OCI-M2 (cell line): Measurements from ENCODE around the gene SLX9.

Experiments used
- DNase-seq: peaks from one replicate; lab custom pipeline; 2025; ENCODE audit not compliant: unreplicated experiment; lab: John Stamatoyannopoulos, UW

Gene SLX9

DNA sequence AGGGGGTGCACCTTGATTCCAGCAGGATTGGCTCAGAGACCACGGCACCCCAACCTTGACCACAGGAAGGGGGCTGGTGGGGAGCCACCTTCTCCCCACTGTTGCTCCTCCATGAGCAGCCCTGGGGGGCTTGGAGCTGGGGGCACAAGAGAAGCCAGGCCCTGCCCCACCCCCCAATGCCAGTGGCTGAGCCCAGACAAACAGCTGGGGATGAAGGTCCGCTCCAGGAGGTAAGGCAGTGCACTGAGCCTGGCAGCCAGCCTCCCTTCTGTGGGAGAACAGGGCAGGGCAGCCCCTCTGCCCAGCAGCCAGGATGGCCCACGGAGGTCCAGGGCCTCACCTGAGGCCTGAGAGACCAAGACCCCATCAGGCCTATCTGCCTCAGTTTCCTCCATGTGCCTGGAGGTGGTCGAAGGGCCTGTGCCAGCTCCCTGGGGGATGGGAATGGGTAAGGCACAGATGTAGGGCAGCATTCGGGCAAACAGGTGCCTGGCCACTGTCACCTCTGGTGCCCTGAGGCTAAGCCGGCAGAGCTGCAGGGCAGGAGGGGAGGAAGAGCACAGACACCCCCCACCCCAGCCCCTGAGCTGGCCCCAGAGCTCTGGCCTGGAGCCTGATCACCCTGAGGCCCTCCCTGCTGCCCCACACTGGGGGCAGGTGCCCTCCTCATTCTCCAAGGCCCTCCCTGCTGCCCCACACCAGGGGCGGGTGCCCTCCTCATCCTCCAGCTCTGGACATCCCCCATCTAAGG lies 26.2 kb upstream of the SLX9 start:
- no peak for DNase-seq

DNA sequence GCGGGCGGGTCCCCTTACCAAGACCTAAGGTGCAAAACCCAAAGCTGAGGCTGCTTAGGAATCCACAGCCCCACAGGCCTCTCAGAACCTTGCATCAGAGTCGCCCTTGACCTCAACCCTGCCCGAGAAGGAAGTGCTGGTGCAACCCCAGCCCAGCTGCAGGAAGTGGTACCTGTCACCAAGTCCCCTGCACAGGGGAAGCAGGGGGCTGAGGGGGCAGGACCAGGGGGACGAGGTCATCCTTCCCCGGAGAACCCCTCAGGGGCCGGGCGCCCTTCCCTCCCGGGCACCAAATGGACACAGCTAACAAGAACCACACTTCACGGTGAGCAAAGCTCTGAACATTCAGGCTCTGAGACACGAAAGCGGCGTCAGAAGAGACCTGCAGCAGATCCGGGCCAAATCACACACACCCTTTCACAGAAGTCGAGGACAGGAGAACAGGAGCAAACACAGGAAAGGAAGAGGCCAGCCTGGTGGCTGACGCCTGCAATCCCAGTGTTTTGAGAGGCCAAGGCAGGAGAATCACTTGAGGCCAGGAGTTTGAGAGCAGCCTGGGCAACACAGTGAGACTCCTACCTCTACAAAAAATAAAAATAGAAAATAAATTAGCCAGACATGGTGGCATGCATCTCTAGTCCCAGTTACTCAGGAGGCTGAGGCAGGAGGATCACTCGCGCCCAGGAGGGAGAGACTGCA lies 25.5 kb upstream of the SLX9 start:
- DNase-seq: no peak

DNA sequence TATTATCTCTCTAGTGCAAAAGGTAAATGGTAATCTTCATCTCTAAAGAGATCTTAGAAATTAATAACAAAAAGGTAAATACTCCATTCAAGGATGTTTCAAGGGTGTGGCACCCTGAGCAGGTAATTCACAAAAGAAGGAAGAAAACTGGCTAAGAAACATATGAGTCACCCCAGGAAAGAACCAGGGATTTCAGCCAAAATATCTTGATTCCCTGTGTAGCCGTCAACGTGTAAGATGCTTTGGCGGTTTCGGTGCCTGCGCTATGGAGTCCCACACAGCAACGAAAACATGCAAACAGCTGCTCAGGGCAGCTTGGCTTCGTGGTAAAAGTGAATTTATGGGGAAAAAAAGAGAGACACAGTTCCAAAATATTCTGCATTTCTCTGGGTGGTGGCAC lies 22.9 kb upstream of the SLX9 start:
- DNase-seq: no peak

DNA sequence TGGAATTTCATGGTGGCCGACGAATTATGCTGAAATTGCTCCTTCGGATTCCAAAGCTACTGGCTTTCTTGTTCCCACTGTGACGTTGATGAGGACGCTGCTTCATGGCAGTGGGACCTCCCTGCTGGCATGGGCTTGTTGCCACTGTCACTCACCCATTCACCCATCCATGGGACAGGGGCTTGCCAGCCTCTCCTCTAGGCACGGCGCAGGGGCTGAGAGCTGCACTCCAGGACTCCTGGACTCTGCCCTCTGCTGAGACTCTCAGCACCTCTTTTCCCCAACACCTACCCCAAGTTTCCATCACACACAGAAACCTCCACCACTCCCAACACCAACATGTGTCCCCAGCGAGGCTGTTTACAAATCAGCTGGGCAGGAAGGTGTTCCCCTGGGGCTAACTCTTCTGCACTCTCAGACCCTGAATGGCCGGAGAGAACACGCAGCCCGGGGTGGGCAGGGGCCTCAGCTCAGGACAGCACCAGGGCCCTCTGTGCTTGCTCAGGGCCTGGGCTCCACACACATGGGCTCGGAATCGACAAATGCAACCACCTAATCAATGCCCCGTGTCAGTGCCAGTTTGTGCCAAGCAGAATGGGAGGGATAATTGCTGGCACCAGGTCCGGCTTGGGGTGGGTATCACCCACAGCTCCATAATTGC lies 22.3 kb upstream of the SLX9 start:
- DNase-seq: no peak

DNA sequence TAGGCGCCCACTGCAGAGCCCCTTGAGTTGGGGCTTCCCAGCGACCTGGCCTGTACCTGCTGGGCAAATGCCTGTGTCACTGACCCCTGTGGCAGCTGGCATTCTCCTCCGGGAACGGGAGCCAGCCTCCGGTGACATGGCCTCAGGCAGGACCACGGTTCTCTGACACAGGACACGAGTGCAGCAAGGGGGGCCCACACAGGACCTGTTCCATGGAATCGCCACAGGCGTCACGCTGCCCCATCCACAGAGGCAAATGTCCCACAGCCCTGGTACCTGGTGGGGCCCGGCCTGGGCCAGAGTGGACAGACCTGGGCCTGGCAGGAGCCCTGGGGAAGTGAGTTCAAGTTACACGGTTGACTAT lies 21.7 kb upstream of the SLX9 start:
- no peak for DNase-seq

DNA sequence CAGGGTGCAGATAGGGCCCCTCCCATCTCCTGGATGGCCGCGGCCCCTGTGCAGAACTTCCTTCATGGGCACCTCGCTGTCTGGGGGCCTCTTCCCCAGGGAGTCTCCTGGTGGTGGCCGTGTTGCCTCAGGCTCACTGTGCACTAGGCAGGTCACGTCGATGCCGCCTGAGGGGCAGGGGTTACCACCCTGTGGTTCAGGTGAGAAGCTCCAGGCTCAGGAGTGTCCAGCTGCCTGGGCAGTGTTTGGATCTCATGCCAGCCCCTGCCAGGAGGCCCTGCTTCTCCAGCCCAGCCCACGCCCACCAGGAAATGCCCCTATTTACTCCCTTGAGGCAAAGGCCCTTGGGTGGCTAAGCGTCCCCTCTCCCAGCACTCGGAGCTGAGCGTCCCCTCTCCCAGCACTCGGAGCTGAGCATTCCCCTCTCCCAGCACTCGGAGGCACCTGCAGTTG lies 21.2 kb upstream of the SLX9 start:
- DNase-seq: no peak

DNA sequence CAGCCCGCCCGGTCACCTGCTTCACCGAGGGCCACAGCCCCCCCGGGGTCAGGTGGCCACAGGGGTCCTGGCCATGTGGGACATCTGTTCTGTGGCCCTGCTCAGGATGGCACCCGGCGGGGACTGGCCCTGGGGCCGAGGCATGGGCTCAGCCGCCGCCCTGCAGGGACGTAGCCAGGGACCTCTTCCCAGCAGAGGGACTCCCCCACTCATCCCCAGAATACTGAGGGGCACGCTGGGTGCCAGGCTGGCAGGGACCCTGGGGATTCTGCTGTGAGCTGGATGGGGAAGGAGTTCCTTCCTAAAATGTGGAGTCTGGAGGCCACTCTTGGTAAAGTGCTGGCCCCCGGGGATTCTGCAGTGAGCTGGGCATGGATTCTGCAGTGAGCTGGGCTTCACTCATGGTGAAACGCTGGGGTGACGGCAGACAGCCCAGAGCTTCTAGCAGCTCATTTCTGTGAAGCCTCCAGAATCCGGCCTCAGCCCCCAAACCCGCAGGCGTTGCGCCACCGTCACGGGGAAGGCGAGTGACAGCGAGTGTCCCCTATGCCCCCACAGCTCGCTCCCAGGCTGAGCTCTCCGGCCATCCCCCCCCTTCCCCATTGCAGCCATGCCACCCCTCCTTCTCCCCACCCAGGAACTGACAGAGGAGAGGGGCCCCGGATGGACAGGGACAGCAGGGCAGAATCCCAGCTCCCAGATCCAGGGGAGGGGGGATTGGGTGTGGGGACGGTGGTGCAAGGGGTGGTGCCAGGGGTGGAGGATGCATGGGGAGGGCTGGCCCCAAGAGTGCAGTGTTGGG lies 20.5 kb upstream of the SLX9 start:
- DNase-seq: no peak

DNA sequence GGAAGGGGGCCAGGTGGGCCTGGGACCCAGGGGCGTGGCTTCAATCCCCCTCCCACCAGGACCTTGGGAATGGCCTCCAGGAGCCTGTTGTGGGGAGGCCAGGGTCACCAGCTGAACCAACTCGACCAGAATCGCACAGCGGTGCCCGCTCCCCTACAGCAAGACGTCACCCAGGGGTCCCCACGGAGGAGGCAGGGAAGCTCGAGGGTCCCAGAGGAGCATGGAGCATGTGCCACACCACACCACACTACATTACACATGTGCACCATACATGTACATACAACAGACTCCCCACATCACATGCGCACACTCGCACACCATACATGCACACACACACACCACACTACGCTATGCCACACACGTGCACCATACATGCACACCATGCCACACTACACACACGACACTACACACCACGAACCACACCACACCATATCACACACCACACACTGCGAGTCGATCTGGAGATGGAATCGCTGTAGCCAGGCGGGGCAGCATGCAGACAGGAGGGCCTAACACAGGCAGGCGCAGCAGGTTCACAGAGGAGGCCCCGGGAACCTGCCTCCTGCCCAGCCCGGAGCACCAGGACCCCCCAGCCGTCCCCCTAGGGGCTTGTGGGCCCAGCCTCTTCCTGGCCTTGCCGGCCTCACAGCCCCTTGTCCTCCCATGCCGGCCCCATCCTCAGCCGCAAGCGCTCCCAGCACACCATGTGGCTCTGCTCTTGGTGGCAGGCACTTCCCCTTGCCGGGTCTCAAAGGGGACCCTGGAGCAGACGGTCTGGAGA lies 19.7 kb upstream of the SLX9 start:
- DNase-seq: no peak

DNA sequence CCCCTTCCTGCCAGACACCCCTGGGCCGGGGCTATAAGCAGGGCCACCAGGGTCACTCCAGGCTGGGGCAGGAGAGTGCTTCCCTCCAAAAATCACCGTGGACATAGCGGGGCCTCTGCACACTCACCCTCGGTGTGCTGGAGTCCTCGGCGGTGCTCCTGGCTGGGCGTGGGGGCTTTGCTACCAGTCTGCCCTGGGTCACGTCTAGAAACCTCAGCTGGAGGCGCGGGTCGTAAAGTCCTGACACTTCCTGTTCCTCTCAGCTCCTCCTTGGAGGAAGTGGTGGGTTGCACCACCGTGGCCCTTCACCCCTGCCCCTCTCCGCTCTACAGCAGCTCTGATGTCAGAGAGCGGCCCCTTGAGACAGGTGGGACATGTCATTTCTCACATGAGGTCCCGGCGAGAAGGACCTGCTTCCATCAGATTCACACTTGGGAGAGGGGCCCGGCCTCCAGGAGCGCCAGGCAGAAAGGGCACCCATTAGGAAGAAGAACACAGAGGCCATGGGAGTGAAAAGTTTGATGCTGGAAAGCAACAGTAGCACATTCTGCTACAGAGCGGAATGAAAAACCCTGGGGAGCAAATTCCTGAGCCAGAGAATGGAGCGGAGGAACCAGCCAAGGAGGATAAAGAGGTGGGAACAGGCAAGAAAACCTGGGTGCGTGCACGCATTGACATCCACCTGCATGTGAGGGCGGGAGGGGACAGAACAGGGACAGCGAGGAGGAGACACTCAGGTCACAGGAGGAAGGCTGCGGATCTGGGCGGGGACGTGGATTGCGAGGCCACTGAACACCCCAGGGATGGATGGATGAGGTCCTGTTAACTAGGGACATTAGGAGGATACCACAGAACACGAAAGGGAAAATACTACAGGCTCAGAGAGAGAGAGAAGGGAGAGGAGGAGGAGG lies 18.9 kb upstream of the SLX9 start, which contains the start of gene ITGB2:
TSS of gene ITGB2 (minus strand) at position 206 of the 911 bp plus-strand sequence. CDS start 10,117 bp downstream, outside the sequence.
- no peak for DNase-seq

DNA sequence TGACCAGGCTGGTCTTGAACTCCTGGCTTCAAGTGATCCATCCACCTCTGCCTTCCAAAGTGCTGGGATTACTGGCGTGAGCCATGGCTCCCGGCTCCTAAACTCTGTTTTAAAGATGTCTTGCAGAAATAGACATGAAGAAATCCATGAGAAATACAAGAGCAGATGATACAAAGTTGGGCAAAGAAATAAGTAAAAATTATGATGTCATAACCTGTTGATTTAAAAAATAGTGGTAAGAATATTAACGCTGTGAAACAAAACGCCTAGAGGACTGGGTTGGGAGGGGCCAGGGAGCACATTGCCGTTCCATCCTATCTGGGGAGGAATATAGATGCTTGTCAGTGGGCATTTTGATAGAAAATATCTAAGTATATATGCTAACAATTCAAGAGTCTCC lies 17.9 kb upstream of the SLX9 start:
- no peak for DNase-seq

DNA sequence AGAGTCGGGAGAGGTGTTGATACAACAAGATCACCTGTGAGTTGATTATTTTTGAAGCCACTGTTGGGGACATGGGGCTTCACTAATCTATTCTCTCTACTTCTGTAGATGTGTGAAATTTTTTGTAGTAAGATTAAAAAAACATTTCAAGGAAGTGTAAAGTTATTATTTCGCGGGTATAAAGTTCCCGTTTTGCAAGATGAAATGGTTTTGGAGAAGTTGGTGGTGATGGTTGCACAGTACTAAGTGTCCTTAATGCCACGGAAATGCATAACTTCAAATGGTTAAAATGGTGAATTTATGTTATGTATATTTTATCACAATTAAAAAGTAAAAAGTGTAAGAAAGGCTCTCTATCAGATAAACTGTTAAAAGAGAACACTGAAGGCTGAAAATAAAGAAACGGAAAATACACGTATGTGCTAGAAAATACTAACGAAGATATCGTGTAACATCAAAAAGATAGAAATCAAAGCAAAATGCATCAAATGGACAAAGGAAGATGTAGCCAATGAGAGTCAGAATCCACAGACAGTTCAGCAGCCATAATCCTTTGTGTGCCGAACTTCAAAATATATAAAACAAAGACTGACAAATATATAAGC lies 16.2 kb upstream of the SLX9 start:
- no peak for DNase-seq

DNA sequence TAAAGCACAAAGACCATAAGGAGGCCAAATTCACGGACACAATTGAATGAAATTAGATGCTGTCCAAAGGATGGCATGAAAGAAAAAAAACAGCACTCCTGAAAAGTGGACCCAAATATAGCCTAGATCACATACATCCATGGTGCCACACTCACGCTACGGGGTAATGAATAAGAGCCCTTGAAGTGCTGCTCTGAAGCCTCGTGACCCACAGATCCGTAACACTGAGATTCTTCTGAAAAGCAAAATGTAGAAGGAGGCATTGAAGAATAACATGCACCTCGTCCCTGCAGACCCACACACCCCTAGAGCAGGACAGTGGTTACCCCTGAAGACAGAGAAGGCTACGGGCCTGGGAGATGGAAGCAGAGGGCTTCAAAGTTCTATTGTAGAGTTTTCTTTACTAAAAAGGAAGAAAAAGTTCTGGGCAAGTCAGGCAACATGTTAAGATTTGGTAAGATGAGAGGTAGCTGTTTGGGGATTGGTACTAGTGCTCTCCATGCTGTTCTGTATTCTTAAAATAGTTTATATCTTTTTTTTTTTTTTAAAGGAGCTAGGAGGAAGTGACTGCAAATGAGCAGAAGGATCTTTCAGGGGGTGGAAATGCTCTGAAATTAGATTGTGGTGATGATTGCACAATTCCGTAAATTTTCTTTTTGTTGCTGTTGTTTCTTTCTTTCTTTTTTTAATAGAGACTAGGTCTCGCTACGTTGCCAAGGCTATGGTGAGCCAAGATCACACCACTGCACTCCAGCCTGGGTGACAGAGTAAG lies 15.0 kb upstream of the SLX9 start:
- no peak for DNase-seq

DNA sequence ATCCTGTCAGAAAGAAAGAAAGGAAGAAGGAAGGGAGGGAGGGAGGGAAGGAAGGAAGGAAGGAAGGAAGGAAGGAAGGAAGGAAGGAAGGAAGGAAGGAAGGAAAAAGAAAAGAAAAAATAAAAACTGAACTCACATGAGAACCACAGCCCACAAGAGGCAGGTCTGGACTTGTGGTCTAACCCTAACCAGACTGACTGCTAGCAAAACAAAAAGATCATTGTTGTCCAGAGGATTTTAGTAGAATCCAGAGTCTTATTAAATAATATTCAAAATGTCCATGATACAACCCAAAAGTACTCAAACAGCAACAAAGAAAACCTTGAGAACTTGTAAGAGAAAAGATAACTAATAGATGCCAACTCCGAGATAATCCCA lies 14.5 kb upstream of the SLX9 start:
- no peak for DNase-seq

DNA sequence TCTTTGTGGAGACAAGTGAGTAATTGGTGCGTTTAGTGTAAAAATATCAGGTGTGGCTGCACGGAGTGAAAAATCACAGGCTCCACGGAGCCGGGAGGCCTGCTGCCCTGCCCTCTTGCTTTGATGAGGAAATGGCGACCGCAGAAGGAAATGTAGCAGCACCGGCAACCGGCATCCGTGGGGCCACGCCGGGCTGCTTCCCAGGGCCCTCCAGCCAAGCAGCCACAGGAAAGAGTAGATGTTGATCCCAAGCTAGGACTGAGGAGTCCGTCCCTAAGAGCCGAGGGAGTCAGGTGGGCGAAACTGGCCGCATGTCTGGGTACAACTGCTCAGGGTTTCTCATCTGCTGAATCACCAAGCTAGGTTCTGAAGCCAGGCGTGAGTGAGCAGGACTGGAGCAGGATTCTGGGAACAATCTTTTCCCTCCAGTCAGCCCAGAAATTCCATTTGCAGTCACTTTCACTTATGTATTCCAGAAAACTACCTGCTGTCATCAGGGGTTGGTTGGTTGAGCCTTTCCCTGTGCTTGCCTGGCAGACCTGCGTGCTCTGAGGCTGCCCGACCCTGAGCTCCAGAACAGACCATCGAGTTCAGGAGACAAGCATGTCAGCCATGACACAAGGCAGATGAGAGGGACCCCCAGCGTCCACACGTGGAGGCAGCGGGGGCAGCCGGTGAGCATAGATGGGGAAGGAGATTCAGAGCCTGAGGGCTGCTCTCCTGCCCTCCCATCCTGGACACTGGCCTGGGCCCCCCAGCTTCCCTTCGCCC lies 13.3 kb upstream of the SLX9 start:
- no peak for DNase-seq

DNA sequence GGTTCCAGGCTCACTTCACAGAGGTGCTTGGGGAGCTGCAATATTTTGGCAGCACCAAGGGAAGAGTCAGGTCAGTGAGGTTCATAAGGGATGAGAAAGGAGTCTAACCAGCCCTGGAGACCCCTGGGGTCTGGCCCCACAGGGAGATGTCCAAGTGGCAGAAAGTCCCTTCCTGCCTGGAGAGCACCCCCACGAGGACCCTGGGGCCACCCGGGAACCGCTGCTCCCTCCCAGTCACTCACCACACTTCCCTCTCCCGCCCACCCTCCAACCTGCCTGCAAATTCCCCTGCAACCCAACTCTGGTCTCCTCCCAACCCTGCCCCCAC lies 12.6 kb upstream of the SLX9 start:
- no peak for DNase-seq

DNA sequence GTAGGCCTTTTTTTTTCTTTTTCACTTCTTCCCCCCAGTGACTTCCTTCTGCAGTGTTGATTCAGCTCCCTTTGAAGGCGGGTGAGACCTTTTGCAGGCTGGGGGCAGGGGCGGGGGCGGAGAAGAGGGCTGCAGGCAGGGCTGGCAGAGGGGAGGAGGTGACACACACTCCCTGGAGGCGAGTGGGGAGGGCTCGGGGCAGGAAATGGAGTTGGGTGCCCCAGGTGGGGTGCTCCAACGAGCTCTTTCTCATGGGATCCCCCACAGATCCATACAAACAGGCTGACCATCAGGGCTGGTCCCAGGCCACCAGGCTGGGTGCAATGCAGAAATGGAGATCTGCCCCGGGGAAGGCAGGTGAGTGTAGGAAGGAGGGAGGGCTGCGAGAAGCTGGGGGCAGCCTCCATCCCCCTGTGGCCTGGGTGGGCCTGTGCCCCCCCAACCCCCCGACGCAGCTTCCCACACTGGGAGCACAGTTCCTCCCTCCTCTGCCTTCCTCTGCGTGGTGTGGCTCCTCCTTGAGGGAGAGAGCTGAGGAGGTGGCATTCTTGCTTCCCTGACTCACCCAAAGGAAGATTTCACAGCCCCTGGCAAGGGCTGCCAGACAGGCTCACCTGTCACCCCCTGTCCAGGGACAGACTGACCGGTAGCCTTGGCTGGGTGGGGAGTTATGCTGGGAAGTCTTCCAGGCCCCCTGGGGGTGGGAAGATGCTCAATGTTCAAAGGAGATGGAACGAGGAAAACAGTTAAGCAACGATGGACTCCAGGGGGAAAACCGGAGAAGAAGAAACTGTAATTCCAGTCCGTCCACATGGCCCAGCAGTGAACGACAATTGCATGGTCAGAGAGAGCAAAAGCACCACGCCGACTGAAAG lies 12.0 kb upstream of the SLX9 start:
- peak; percentile 47 for DNase-seq
